ENCODE measurements around the gene STK11.

The STK11 gene

GRCh38 chr19:1232652-1233072 lies 27.1 kb downstream of the STK11 start:
- H3K9me3 ChIP-seq (ENCODE audit: insufficient read depth, low read depth, low read length): no peaks in the 10 kb centered on the region
- no peaks in the 10 kb centered on the region for H3K27me3 ChIP-seq (ENCODE audit: insufficient read depth, low read length)
- no peak overlapping the region for H3K9ac ChIP-seq (ENCODE audit: low read depth, low read length)
- H3K27ac ChIP-seq (ENCODE audit: low read length): no peak overlapping the region
- H3K4me1 ChIP-seq (ENCODE audit: insufficient read depth, low read length): no peaks in the 10 kb centered on the region
- H3K4me3 ChIP-seq (ENCODE audit: low read length): no peak overlapping the region
- peaks cover 30% of the 10 kb centered on the region for H3K36me3 ChIP-seq (ENCODE audit: insufficient read depth, low read depth, low read length)

DNA sequence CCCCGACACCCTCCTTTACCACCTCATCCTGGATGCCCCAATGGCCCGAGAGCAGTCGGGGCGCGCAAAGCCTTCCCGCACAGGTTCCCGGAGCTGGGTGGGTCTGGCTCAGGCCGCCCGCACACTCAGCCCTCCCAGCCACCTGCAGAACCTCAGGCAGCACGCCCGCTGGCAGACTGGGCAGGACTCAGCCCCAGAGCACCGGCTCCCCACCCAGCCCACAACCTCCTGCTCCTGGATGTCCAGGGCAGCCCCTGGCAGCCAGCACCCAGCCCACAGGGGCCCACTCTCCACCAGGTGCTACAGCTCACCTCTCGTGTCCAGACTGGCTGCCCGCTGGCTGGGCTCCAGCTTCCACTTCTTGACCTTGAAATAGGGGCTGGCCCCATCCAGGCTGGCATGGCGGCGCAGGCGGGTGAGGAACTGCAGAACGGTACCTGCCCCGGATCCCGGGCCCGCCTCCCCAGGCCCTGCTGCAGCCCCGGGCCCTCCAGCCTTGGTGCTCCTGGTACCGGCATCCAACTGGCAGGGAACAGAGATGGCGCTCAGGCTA lies 27.6 kb downstream of the STK11 start:
- H3K4me3 ChIP-seq (ENCODE audit: low read length): no peak overlapping the region
- H3K36me3 ChIP-seq (ENCODE audit: insufficient read depth, low read depth, low read length): peaks cover 30% of the 10 kb centered on the region
- H3K27ac ChIP-seq (ENCODE audit: low read length): no peak overlapping the region
- no peak overlapping the region for H3K9ac ChIP-seq (ENCODE audit: low read depth, low read length)
- H3K9me3 ChIP-seq (ENCODE audit: insufficient read depth, low read depth, low read length): no peaks in the 10 kb centered on the region
- no peaks in the 10 kb centered on the region; the same call in 1 of the 2 replicates for H3K27me3 ChIP-seq (ENCODE audit: insufficient read depth, low read length)
- no peaks in the 10 kb centered on the region for H3K4me1 ChIP-seq (ENCODE audit: insufficient read depth, low read length)

GRCh38 chr19:1234051-1234954 lies 28.7 kb downstream of the STK11 start:
- H3K4me1 ChIP-seq (ENCODE audit: insufficient read depth, low read length): no peaks in the 10 kb centered on the region
- H3K27ac ChIP-seq (ENCODE audit: low read length): no peak overlapping the region

GRCh38 chr19:1234955-1235380 lies 29.4 kb downstream of the STK11 start:
- H3K9ac ChIP-seq (ENCODE audit: low read depth, low read length): no peak overlapping the region
- no peak overlapping the region for H3K27ac ChIP-seq (ENCODE audit: low read length)
- H3K4me1 ChIP-seq (ENCODE audit: insufficient read depth, low read length): no peaks in the 10 kb centered on the region
- peaks cover 30% of the 10 kb centered on the region for H3K36me3 ChIP-seq (ENCODE audit: insufficient read depth, low read depth, low read length)
- H3K4me3 ChIP-seq (ENCODE audit: low read length): no peak overlapping the region
- H3K9me3 ChIP-seq (ENCODE audit: insufficient read depth, low read depth, low read length): no peaks in the 10 kb centered on the region
- no peaks in the 10 kb centered on the region; the same call in 1 of the 2 replicates for H3K27me3 ChIP-seq (ENCODE audit: insufficient read depth, low read length)

More at GRCh38 chr19:1234051-1234954, 28.7 kb downstream of the STK11 start:
- Histone ChIP-seq H3K9me3 (ENCODE audit: insufficient read depth, low read depth, low read length) (no peaks in the 10 kb centered on the region), H3K36me3 (ENCODE audit: insufficient read depth, low read depth, low read length) (peaks cover 30% of the 10 kb centered on the region), H3K27me3 (ENCODE audit: insufficient read depth, low read length) (no peaks in the 10 kb centered on the region; the same call in 1 of the 2 replicates), H3K9ac (ENCODE audit: low read depth, low read length) (no peak overlapping the region), H3K4me3 (ENCODE audit: low read length) (no peak overlapping the region)

DNA sequence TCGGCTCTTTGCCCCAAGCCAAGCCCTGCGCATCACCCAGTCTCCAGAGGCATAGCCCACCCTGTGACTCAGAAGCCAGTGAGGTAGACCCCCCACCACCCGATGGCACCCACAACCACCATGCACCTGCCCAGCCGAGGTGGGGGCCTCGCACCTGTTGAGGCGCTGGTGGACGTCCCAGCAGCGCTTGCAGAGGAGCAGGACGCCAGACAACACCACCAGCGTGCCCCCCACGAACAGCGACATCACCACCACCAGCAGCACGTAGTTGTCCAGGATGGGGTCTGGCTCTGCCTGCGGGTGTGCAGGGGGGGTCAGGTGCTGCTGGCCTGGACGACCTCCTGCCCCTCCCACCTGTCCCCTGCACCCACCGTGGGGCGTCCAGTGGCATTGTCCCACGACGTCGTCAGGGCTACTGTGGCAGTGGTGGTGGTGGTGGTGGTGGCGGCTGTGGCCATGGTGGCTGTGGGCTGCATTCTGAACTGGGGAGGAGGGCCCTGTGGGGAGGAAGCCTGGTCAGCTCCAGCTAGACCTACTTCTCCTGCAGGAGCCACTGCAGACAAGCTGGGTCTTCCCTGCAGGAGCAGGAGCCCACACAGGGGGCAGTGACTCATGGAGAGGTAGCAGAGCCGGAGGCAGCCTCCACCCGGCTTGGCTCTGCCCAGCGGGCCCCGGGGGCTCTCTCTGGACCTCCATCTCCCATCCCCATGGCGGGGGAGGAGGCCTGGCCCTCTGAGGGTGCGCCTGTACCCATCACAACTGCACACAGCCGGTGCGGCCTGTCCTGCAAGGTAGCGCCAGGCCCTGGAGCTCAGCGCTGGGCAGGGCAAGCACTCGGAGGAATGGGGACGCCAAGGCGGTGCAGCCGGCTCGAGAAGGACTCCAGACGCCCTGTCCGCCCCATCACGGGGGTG lies 30.3 kb downstream of the STK11 start:
- no peak overlapping the region for H3K27ac ChIP-seq (ENCODE audit: low read length)

GRCh38 chr19:1236576-1236975 lies 31.0 kb downstream of the STK11 start:
- Histone ChIP-seq H3K9me3 (ENCODE audit: insufficient read depth, low read depth, low read length) (no peaks in the 10 kb centered on the region), H3K4me3 (ENCODE audit: low read length) (peak overlapping the region; percentile 74), H3K27ac (ENCODE audit: low read length) (no peak overlapping the region), H3K27me3 (ENCODE audit: insufficient read depth, low read length) (no peaks in the 10 kb centered on the region; the same call in 1 of the 2 replicates), H3K36me3 (ENCODE audit: insufficient read depth, low read depth, low read length) (peaks cover 29% of the 10 kb centered on the region), H3K9ac (ENCODE audit: low read depth, low read length) (no peak overlapping the region; the same call in none of the 2 replicates), H3K4me1 (ENCODE audit: insufficient read depth, low read length) (no peaks in the 10 kb centered on the region)

More for the DNA sequence above, 30.3 kb downstream of the STK11 start:
- H3K9ac ChIP-seq (ENCODE audit: low read depth, low read length): no peak overlapping the region
- H3K4me1 ChIP-seq (ENCODE audit: insufficient read depth, low read length): no peaks in the 10 kb centered on the region
- peak overlapping the region; percentile 62 for H3K4me3 ChIP-seq (ENCODE audit: low read length)
- peaks cover 30% of the 10 kb centered on the region for H3K36me3 ChIP-seq (ENCODE audit: insufficient read depth, low read depth, low read length)
- H3K9me3 ChIP-seq (ENCODE audit: insufficient read depth, low read depth, low read length): no peaks in the 10 kb centered on the region
- no peaks in the 10 kb centered on the region; the same call in 1 of the 2 replicates for H3K27me3 ChIP-seq (ENCODE audit: insufficient read depth, low read length)

DNA sequence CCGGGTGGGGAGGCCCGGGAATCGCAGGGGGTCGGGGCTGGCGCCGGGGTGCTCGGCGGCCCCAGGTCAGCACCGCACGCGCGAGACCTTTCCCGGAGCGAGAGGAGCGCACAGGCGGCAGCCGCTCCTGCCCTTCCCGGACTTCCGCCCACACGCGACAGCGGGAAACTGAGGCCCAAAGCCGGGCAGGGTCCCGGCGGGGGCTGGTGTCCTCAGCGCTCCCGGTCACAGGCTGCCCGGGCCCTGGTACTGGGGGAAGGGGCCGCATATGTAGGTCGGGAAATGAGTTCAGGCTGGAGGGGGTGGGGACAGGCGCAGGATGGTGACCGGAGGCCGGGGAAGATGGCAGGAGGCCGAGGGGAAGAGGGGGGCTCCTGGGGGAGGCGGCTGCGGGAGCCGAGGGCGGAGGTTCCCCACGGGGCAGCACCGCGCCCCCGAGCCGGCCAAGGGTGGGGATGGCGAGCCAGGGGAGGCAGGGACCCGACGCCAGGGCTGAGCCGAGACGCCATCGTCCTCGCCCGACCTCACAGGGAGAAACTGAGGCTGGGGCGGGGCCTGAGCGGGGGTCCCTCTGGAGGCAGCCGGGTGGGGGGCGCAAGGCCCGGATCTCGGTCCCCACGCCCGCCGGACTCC lies 31.6 kb downstream of the STK11 start:
- Histone ChIP-seq H3K27me3 (ENCODE audit: insufficient read depth, low read length) (no peaks in the 10 kb centered on the region; the same call in 1 of the 2 replicates), H3K9ac (ENCODE audit: low read depth, low read length) (peak overlapping the region; percentile 65; the same call in 1 of the 2 replicates), H3K27ac (ENCODE audit: low read length) (no peak overlapping the region), H3K4me3 (ENCODE audit: low read length) (peak overlapping the region; percentile 74; the same call in 1 of the 2 replicates), H3K4me1 (ENCODE audit: insufficient read depth, low read length) (no peaks in the 10 kb centered on the region), H3K9me3 (ENCODE audit: insufficient read depth, low read depth, low read length) (no peaks in the 10 kb centered on the region), H3K36me3 (ENCODE audit: insufficient read depth, low read depth, low read length) (peaks cover 26% of the 10 kb centered on the region)

DNA sequence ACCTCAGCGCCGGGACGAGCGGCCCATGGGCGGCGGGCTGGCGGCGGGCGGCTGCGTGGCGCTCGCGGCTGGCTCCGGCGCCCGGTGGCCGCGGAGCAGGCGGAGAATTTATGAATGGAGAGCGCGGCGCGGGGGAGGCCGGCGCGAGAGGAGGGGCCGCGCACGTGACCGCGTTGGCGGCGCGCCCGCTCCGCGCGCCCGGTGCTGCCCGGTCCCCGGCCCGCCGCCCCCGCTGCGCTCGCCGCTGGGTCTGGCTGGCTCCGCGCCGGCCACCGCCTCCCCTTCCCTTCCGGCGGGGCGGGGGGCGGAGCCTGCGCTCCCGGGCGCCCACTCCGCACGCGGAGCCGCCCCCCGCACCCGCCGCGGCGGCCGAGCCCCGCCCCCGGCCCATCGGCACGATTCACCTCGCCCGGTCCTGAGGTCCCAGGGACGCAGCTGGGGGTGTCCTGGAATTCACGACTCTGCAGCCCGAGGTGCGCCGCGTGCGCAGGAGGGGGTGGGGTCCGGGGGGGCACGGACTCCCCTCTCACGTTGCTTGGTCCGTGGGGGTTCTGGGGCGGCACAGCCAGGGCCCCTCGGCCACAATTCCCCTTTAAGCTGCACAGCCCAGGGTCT lies 32.3 kb downstream of the STK11 start, which contains the start of gene CBARP:
CBARP (minus strand) TSS at position 252 of the 615 bp plus-strand sequence. CDS start 1,905 bp downstream, outside the sequence.
- Histone ChIP-seq H3K4me1 (ENCODE audit: insufficient read depth, low read length) (no peaks in the 10 kb centered on the region), H3K4me3 (ENCODE audit: low read length) (peak within 1 kb of the TSS; percentile 74; the same call in 1 of the 2 replicates)

GRCh38 chr19:1238369-1239303 lies 33.1 kb downstream of the STK11 start:
- no peaks in the 10 kb centered on the region for H3K4me1 ChIP-seq (ENCODE audit: insufficient read depth, low read length)
- H3K36me3 ChIP-seq (ENCODE audit: insufficient read depth, low read depth, low read length): peaks cover 17% of the 10 kb centered on the region
- no peak overlapping the region for H3K27ac ChIP-seq (ENCODE audit: low read length)
- no peaks in the 10 kb centered on the region; the same call in 1 of the 2 replicates for H3K27me3 ChIP-seq (ENCODE audit: insufficient read depth, low read length)
- H3K9me3 ChIP-seq (ENCODE audit: insufficient read depth, low read depth, low read length): no peaks in the 10 kb centered on the region
- no peak overlapping the region; the same call in 1 of the 2 replicates for H3K9ac ChIP-seq (ENCODE audit: low read depth, low read length)
- H3K4me3 ChIP-seq (ENCODE audit: low read length): peak overlapping the region; percentile 56; the same call in 1 of the 2 replicates

More for the DNA sequence above, 32.3 kb downstream of the STK11 start, which contains the start of gene CBARP:
- no peaks in the 10 kb centered on the region; the same call in 1 of the 2 replicates for H3K27me3 ChIP-seq (ENCODE audit: insufficient read depth, low read length)
- peak within 1 kb of the TSS; percentile 65; the same call in 1 of the 2 replicates for H3K9ac ChIP-seq (ENCODE audit: low read depth, low read length)
- no peak within 1 kb of the TSS for H3K27ac ChIP-seq (ENCODE audit: low read length)
- H3K36me3 ChIP-seq (ENCODE audit: insufficient read depth, low read depth, low read length): peaks cover 22% of the 10 kb centered on the region
- no peaks in the 10 kb centered on the region for H3K9me3 ChIP-seq (ENCODE audit: insufficient read depth, low read depth, low read length)
